Right atrium auricular region (tissue), 2 donors: ENCODE results near the gene SCUBE2. TPM values are rescaled to one million over a fixed set of nuclear protein-coding genes. Genes with fewer than 3 reads are reported as not detected.

Source experiments
- DNase-seq: peaks from one replicate; pipeline ENCODE4 v3.0.0-alpha.2; 2019; ENCODE audit warnings: low spot score
- H3K27ac ChIP-seq, 2 donors: fragments of 200-600 bp; sonication (generic); 1 replicate in 1 of 2; 2 replicates in 1 of 2; pipeline ENCODE4 v1.5.1; 2016 to 2019
- H3K27me3 ChIP-seq, 2 donors: fragments of 200-600 bp; sonication (generic); one replicate each; pipeline versions ENCODE4 v1.5.1 to v1.6.0; 2017 to 2019
- H3K36me3 ChIP-seq: fragments of 200-600 bp; sonication (generic); one replicate; pipeline ENCODE4 v1.5.1; 2016
- H3K4me1 ChIP-seq, 2 donors: fragments of 200-600 bp; sonication (generic); one replicate each; pipeline versions ENCODE4 v1.5.1 to v1.6.0; 2017 to 2019
- H3K4me3 ChIP-seq, 2 donors: fragments of 200-600 bp; sonication (generic); 1 replicate in 1 of 2; 2 replicates in 1 of 2; pipeline ENCODE4 v1.5.1; 2017 to 2019; ENCODE audit warnings: mild to moderate bottlenecking in 1 of 2, moderate library complexity in 1 of 2
- H3K9me3 ChIP-seq, 2 donors: fragments of 200-600 bp; sonication (generic); one replicate each; pipeline ENCODE4 v1.5.1; 2019
- total RNA-seq, 2 donors: library from RNA; depleted of rRNA; stranded (reverse); fragments of >200 nt; gene quantifications; one replicate each; pipeline ENCODE4 v1.1.0, GENCODE V29; 2016
- TF ChIP-seq, protein P1 (sequence below), 2 donors: fragments of 200-600 bp; sonication (generic); IDR thresholded peaks; one replicate each; pipeline ENCODE4 v1.5.1; 2019; ENCODE audit warnings: antibody characterized with exemption in 2 of 2

The SCUBE2 gene
- total RNA-seq, 2 donors from 2014 or later, result 0.63 to 1.6 TPM

DNA sequence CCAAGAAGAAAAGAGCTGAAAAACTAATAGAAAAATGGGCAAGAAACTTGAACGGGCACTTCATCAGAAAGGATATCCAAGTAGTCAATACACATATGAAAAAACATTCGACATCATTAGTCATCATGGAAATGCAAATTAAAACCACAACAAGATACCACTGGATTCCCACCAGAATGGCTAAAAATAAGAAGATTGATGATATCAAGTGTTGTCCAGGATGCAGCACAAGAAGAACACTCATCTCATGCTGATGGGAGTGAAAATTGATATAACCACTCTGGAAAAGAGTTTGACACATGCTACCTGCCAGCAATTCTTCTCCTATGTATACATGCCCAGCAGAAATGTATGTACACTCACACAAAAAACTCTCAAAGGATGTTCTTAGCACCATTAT, 26.9 kb upstream of the SCUBE2 start:
- H3K27me3 ChIP-seq, result no peaks in the 10 kb centered on the region
- H3K36me3 ChIP-seq, result no peaks in the 10 kb centered on the region
- H3K4me3 ChIP-seq, result no peak overlapping the region
- TF ChIP-seq, protein P1, sequence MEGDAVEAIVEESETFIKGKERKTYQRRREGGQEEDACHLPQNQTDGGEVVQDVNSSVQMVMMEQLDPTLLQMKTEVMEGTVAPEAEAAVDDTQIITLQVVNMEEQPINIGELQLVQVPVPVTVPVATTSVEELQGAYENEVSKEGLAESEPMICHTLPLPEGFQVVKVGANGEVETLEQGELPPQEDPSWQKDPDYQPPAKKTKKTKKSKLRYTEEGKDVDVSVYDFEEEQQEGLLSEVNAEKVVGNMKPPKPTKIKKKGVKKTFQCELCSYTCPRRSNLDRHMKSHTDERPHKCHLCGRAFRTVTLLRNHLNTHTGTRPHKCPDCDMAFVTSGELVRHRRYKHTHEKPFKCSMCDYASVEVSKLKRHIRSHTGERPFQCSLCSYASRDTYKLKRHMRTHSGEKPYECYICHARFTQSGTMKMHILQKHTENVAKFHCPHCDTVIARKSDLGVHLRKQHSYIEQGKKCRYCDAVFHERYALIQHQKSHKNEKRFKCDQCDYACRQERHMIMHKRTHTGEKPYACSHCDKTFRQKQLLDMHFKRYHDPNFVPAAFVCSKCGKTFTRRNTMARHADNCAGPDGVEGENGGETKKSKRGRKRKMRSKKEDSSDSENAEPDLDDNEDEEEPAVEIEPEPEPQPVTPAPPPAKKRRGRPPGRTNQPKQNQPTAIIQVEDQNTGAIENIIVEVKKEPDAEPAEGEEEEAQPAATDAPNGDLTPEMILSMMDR (IDR thresholded peaks at IDR 0.05), result no peak
- peaks cover 0 to 4% of the 10 kb centered on the region in 2 donors for H3K9me3 ChIP-seq
- H3K27ac ChIP-seq, result no peak overlapping the region
- H3K4me1 ChIP-seq, result no peaks in the 10 kb centered on the region
- DNase-seq, result no peak

DNA sequence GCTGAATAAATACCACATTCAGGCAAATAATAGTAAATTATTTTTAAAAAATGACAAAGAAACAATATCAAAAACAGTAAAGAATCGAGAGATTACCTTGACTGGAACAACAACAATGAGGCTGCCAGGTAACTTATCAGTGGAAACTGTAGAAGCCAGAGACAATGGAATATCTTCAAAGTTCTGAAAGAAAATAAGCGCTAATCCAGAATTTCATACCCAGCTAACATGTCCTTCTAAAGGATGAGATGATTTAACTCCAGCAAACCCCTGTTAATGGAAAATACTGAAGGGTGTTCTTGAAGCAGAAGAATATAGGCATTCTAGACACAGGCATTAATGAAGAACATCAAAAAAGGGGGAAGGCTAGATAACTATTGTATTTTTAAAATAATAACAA, 20.7 kb upstream of the SCUBE2 start:
- TF ChIP-seq, protein P1 (IDR thresholded peaks at IDR 0.05), result no peak
- DNase-seq, result no peak
- Histone ChIP-seq H3K27me3 (no peaks in the 10 kb centered on the region), H3K27ac (no peak overlapping the region), H3K36me3 (no peaks in the 10 kb centered on the region), H3K9me3 (peaks cover 0 to 23% of the 10 kb centered on the region in 2 donors), H3K4me1 (no peaks in the 10 kb centered on the region), H3K4me3 (no peak overlapping the region)

DNA sequence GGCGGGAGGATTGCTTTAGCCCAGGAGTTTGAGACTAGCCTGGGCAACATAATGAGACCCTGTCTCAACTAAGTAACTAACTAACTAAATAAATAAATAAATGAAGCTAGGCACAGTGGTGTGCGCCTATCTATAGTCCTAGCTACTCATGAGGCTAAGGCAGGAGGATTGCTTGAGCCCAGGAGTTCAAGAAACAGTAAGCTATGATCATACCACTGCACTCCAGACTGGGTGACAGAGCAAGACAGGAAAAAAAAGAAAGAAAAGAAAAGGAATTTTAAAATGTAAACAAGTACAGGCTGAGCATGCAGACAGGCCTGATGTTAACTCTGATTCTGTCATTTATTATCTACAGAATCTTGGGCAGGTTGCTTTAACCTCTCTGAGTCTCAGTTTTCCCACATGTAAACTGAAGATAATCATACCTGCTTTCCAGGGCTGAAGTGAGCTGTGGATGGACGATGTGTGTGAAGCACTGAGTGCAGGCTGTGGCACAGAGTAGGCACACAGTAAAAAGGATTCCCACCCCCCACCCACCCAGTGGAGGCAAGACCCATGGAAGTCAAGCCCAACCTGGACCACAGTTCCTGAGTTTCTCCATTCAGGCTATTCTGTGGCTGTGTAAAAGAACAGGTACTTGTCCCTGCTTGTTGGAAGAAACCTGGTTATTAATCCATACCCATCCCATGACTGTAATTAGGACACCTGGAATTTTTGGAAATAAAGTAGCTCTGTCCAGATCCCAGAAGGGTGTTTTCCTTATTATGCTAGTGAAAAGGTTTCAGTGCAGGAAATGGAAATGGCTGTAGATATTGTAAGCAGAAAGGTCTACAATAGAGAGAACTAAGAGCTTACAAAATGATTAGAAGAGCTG, 18.7 kb upstream of the SCUBE2 start:
- TF ChIP-seq, protein P1 (IDR thresholded peaks at IDR 0.05), result no peak
- H3K36me3 ChIP-seq, result no peaks in the 10 kb centered on the region
- H3K9me3 ChIP-seq, result peaks cover 0 to 23% of the 10 kb centered on the region in 2 donors
- no peak for DNase-seq
- no peaks in the 10 kb centered on the region for H3K27me3 ChIP-seq
- no peak overlapping the region for H3K4me3 ChIP-seq
- H3K4me1 ChIP-seq, result no peaks in the 10 kb centered on the region
- no peak overlapping the region for H3K27ac ChIP-seq

DNA sequence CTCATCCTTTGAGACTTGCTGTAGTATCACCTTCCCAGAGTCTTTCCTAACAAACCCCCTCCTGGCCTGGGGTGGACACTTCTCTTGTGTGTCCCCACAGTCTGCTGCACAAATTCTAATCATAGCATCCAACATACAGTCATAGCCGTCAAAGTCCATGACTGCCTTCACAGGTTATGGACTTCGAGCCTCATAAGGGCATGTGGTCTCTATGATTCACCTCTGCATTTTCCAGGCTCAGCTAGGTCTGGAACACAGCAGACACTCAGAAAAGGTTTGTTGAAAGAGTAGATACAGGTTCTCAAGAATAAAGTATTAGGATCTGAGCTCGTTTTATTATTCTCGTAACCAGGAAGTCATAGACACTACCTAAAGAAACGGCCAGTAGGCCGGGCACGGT, 13.2 kb upstream of the SCUBE2 start:
- Histone ChIP-seq H3K36me3 (no peaks in the 10 kb centered on the region), H3K9me3 (no peaks in the 10 kb centered on the region), H3K4me3 (no peak overlapping the region), H3K27me3 (no peaks in the 10 kb centered on the region), H3K27ac (no peak overlapping the region), H3K4me1 (no peaks in the 10 kb centered on the region)
- TF ChIP-seq, protein P1 (IDR thresholded peaks at IDR 0.05), result no peak
- DNase-seq, result no peak

- Histone ChIP-seq H3K36me3 (no peaks in the 10 kb centered on the region), H3K4me1 (no peaks in the 10 kb centered on the region), H3K27ac (no peak overlapping the region), H3K27me3 (no peaks in the 10 kb centered on the region), H3K4me3 (no peak overlapping the region), H3K9me3 (no peaks in the 10 kb centered on the region)
- no peak for DNase-seq
- TF ChIP-seq, protein P1 (IDR thresholded peaks at IDR 0.05), result no peak
These were observed 12.3 kb upstream of the SCUBE2 start for GRCh38 chr11:9103542-9104276.
